Gastroesophageal sphincter (tissue), 4 donors: ENCODE results near the gene P3H1. TPM values are rescaled to one million over a fixed set of nuclear protein-coding genes. Genes with fewer than 3 reads are reported as not detected.
"Not testable (repeated sequence)": the region's sequence is repeated elsewhere in the genome, so short reads cannot be mapped to it uniquely, and the experiment has no call there.

Experiments
- ATAC-seq: fragments of 150-250 bp; one replicate; pipeline ENCODE4 v1.9.1; 2016; ENCODE audit warnings: mild to moderate bottlenecking, moderate library complexity
- H3K27ac ChIP-seq, 4 donors: fragments of 200-600 bp; sonication (generic) in 3 of 4; 1 replicate in 3 of 4; 2 replicates in 1 of 4; pipeline ENCODE4 v1.5.1; 2016 to 2019
- H3K27me3 ChIP-seq: fragments of 200-600 bp; sonication (generic); one replicate; pipeline ENCODE4 v1.5.1; 2019
- H3K36me3 ChIP-seq, 2 donors: fragments of 200-600 bp; sonication (generic); one replicate each; pipeline ENCODE4 v1.5.1; 2019; ENCODE audit warnings: control low read depth in 1 of 2
- H3K4me1 ChIP-seq, 3 donors: fragments of 200-600 bp; sonication (generic); 1 replicate in 2 of 3; 2 replicates in 1 of 3; pipeline ENCODE4 v1.5.1; 2016 to 2019; ENCODE audit warnings: control low read depth in 2 of 3
- H3K4me3 ChIP-seq, 2 donors: fragments of 200-600 bp; sonication (generic); one replicate each; pipeline ENCODE4 v1.5.1; 2019; ENCODE audit warnings: mild to moderate bottlenecking in 1 of 2, moderate library complexity in 1 of 2
- H3K9me3 ChIP-seq, 3 donors: fragments of 200-600 bp; sonication (generic); one replicate each; pipeline ENCODE4 v1.5.1; 2017 to 2019; ENCODE audit warnings: control low read depth in 2 of 3
- CTCF ChIP-seq, 4 experiments: fragments of 200-600 bp in 2 of 4; fragments of 450-650 bp in 2 of 4; sonication (generic) in 1 of 4; IDR thresholded peaks; one replicate each; pipeline ENCODE4 v1.5.1; 2017 to 2019; ENCODE audit warnings: antibody characterized with exemption in 4 of 4, mild to moderate bottlenecking in 2 of 4, moderate library complexity in 2 of 4
- EP300 ChIP-seq: sonication (generic); formaldehyde crosslinking; IDR thresholded peaks from one replicate; pipeline ENCODE4 v1.6.1; 2017; ENCODE audit warnings: antibody characterized with exemption, mild to moderate bottlenecking
- POLR2A ChIP-seq, 2 donors: fragments of 450-650 bp; IDR thresholded peaks; one replicate each; pipeline ENCODE4 v1.6.1; 2017; ENCODE audit warnings: antibody characterized with exemption in 2 of 2, mild to moderate bottlenecking in 2 of 2, moderate library complexity in 1 of 2
- POLR2AphosphoS5 ChIP-seq: sonication (generic); formaldehyde crosslinking; IDR thresholded peaks from one replicate; pipeline ENCODE4 v1.6.1; 2017; ENCODE audit warnings: antibody characterized with exemption
- WGBS, 2 donors: methylation state at CpG; one replicate each; pipeline ENCODE4 v1.1.5; 2018; ENCODE audit warnings: low coverage in 1 of 2; 5-methylcytosine and 5-hydroxymethylcytosine counted together
- total RNA-seq, 4 donors: library from RNA; depleted of rRNA; stranded (reverse); fragments of >200 nt; gene quantifications; one replicate each; pipeline ENCODE4 v1.1.0, GENCODE V29; 2016

The P3H1 gene
- total RNA-seq, 4 donors from 2014 or later: 21.7 to 27.4 (median 23.0) TPM

DNA sequence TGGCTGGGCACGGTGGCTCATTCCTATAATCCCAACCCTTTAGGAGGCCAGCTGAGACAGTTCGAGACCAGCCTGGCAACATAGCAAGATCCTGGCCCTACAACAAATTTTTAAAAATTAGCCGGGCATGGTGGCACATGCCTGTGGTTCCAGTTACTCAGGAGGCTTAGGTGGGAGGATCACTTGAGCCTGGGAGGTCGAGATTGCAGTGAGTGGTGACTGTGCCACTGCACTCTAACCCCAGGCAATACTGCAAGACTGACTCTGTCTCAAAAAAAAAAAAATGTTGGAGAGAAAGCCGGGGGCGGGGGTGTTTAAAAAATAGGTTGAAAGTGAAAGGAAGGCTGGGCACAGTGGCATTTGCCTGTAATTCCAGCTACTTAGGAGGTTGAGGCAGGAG, 43.3 kb downstream of the P3H1 start:
- H3K4me1 ChIP-seq: no peaks in the 10 kb centered on the region
- no peaks in the 10 kb centered on the region for H3K36me3 ChIP-seq
- no peak overlapping the region for H3K27ac ChIP-seq
- no peak for ATAC-seq
- WGBS, 2 donors: 52 to 76% methylated on average over 3 of the region's 6 CpGs
- TF ChIP-seq POLR2A (IDR thresholded peaks at IDR 0.05): no peak
- no peak for TF ChIP-seq EP300
- TF ChIP-seq POLR2AphosphoS5: no peak
- no peak for TF ChIP-seq CTCF (IDR thresholded peaks at IDR 0.05)
- no peaks in the 10 kb centered on the region for H3K27me3 ChIP-seq
- H3K9me3 ChIP-seq: no peaks in the 10 kb centered on the region
- H3K4me3 ChIP-seq: no peak overlapping the region

GRCh38 chr1:42722403-42722802, 44.4 kb downstream of the P3H1 start:
- not testable (repeated sequence) for H3K4me1 ChIP-seq, ATAC-seq, H3K36me3 ChIP-seq, H3K27ac ChIP-seq, H3K27me3 ChIP-seq, H3K9me3 ChIP-seq, H3K4me3 ChIP-seq
- 100% methylated on average over 1 of the region's 2 CpGs for WGBS, 2 donors

- 86% methylated on average over 3 of the region's 3 CpGs; no CpG with 5 or more reads in 1 of the 2 donors for WGBS, 2 donors
- no peak for ATAC-seq
- no peaks in the 10 kb centered on the region for H3K9me3 ChIP-seq
- no peaks in the 10 kb centered on the region for H3K27me3 ChIP-seq
- H3K27ac ChIP-seq: no peak overlapping the region
- TF ChIP-seq EP300 (no peak), CTCF (IDR thresholded peaks at IDR 0.05) (no peak)
- H3K4me3 ChIP-seq: no peak overlapping the region
- H3K4me1 ChIP-seq: no peaks in the 10 kb centered on the region
- peaks cover 0 to 9% of the 10 kb centered on the region in 2 donors for H3K36me3 ChIP-seq
These were observed 44.9 kb downstream of the P3H1 start for GRCh38 chr1:42721926-42722325.

DNA sequence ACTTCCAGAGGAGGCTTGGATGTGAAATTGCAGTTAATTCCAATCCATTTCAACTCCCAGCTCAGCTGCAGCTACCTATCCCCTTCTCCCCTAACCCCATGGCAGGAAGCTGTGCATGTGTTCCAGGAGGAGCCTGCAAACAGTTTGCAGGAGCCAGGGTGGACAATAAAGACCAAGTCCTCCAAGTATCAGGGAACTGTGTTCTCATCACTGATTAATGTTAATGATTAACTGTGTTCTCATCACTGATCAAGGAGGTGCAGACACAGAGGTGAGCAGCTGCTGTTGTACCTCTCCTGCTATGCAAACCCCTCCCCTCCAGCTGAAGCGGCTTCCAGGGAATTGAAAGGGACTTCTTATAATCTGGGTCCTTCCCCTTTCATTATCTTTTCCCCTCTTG, 46.0 kb downstream of the P3H1 start:
- no peak for ATAC-seq
- H3K36me3 ChIP-seq: peaks cover 0 to 10% of the 10 kb centered on the region in 2 donors
- H3K9me3 ChIP-seq: no peaks in the 10 kb centered on the region
- H3K4me3 ChIP-seq: no peak overlapping the region
- TF ChIP-seq CTCF (IDR thresholded peaks at IDR 0.05): no peak
- no peak for TF ChIP-seq EP300
- no peak for TF ChIP-seq POLR2A (IDR thresholded peaks at IDR 0.05)
- no peak for TF ChIP-seq POLR2AphosphoS5
- H3K4me1 ChIP-seq: no peaks in the 10 kb centered on the region
- WGBS, 2 donors: no CpG with 5 or more reads among the region's 1 CpG
- no peak overlapping the region for H3K27ac ChIP-seq
- H3K27me3 ChIP-seq: no peaks in the 10 kb centered on the region

GRCh38 chr1:42714441-42714840, 52.4 kb downstream of the P3H1 start:
- not testable (repeated sequence) for H3K27ac ChIP-seq, ATAC-seq, H3K4me1 ChIP-seq, H3K4me3 ChIP-seq, H3K27me3 ChIP-seq
- H3K36me3 ChIP-seq: peaks cover 0 to 54% of the 10 kb centered on the region in 2 donors
- H3K9me3 ChIP-seq: peaks cover 0 to 13% (median 0%) of the 10 kb centered on the region in 3 donors

- peaks cover 0 to 61% of the 10 kb centered on the region in 2 donors for H3K36me3 ChIP-seq
- TF ChIP-seq POLR2AphosphoS5 (no peak), EP300 (no peak), POLR2A (IDR thresholded peaks at IDR 0.05) (no peak), CTCF (IDR thresholded peaks at IDR 0.05) (no peak)
- no peak for ATAC-seq
These were observed 53.5 kb downstream of the P3H1 start for GRCh38 chr1:42713293-42713692.

GRCh38 chr1:42712808-42713207, 54.0 kb downstream of the P3H1 start:
- H3K4me3 ChIP-seq, H3K4me1 ChIP-seq, ATAC-seq, H3K27me3 ChIP-seq, H3K27ac ChIP-seq: not testable (repeated sequence)
- Histone ChIP-seq H3K36me3 (peaks cover 0 to 61% of the 10 kb centered on the region in 2 donors), H3K9me3 (peaks cover 0 to 13% (median 0%) of the 10 kb centered on the region in 3 donors)
- 97% methylated on average over 3 of the region's 3 CpGs; no CpG with 5 or more reads in 1 of the 2 donors for WGBS, 2 donors

More at GRCh38 chr1:42713293-42713692, 53.5 kb downstream of the P3H1 start:
- Histone ChIP-seq H3K4me1 (no peaks in the 10 kb centered on the region), H3K27ac (no peak overlapping the region), H3K4me3 (no peak overlapping the region), H3K27me3 (no peaks in the 10 kb centered on the region), H3K9me3 (peaks cover 0 to 13% (median 0%) of the 10 kb centered on the region in 3 donors)
